H1 (cell line): ENCODE results near the gene CARD14. TPM values are rescaled to one million over a fixed set of nuclear protein-coding genes. Genes with fewer than 3 reads are reported as not detected.

Source experiments
- CTCF ChIA-PET: fragments of 300-600 bp; sonication (Branson Sonifier 250); formaldehyde crosslinking; loops from one replicate; lab custom pipeline; 2021; ENCODE audit not compliant: partially characterized antibody; lab: Charles Lee
- POLR2A ChIA-PET: fragments of 300-600 bp; sonication (Branson Sonifier 250); formaldehyde crosslinking; loops from one replicate; lab custom pipeline; 2021; ENCODE audit warnings: inconsistent platforms; ENCODE audit not compliant: partially characterized antibody; lab: Charles Lee
- DNase-seq, 2 experiments: peaks; one replicate each; pipeline versions ENCODE4 v3.0.0 to v3.0.0-alpha.2; 2010 to 2022; ENCODE audit warnings: low spot score in 2 of 2, low read depth in 1 of 2, mixed read lengths in 1 of 2
- FAIRE-seq: peaks from 2 replicates; lab custom pipeline; 2011; peaks lifted over from hg19 to GRCh38; lab: Jason Lieb, UNC
- H2AFZ ChIP-seq: 2 replicates; pipeline ENCODE4 v1.8.1; 2012; ENCODE audit warnings: low read length, inconsistent platforms
- H2AK5ac ChIP-seq: 2 replicates; pipeline ENCODE4 v1.6.1; 2013; ENCODE audit warnings: low read depth, low read length
- H2BK120ac ChIP-seq: replicated peaks from 2 replicates; pipeline ENCODE3; 2013; ENCODE audit warnings: low read depth, low read length, inconsistent platforms
- H2BK12ac ChIP-seq: 2 replicates; pipeline ENCODE4 v1.6.1; 2013; ENCODE audit warnings: low read depth, low read length
- H2BK15ac ChIP-seq: 2 replicates; pipeline ENCODE4 v1.6.1; 2013; ENCODE audit warnings: low read length
- H2BK20ac ChIP-seq: 2 replicates; pipeline ENCODE4 v1.6.1; 2013; ENCODE audit warnings: low read length
- H2BK5ac ChIP-seq: 2 replicates; pipeline ENCODE4 v1.6.1; 2013; ENCODE audit warnings: low read depth, low read length
- H3K14ac ChIP-seq: 2 replicates; pipeline ENCODE4 v1.6.1; 2013; ENCODE audit warnings: inconsistent platforms; ENCODE audit not compliant: insufficient read length
- H3K18ac ChIP-seq: 2 replicates; pipeline ENCODE4 v1.6.1; 2013; ENCODE audit warnings: low read length; ENCODE audit errors: extremely low read depth
- H3K23ac ChIP-seq: 2 replicates; pipeline ENCODE4 v1.6.1; 2013; ENCODE audit warnings: inconsistent platforms; ENCODE audit not compliant: insufficient read length
- H3K23me2 ChIP-seq: 2 replicates; pipeline ENCODE4 v1.6.1; 2013; ENCODE audit warnings: low read depth, low read length
- H3K27ac ChIP-seq: 2 replicates; pipeline ENCODE4 v1.6.1; 2011; ENCODE audit warnings: low read depth, low read length, inconsistent platforms
- H3K27me3 ChIP-seq, 4 experiments: replicated peaks in 1 of 4; 1 replicate in 1 of 4; 2 replicates in 3 of 4; pipeline versions ENCODE4 v1.6.1 to v1.8.1; 2011 to 2013; ENCODE audit warnings: low read length in 3 of 4, mild to moderate bottlenecking in 3 of 4, inconsistent platforms in 2 of 4, mixed read lengths in 2 of 4, moderate library complexity in 1 of 4; ENCODE audit not compliant: control insufficient read depth in 3 of 4, insufficient read depth in 3 of 4; ENCODE audit errors: extremely low read depth in 1 of 4
- H3K36me3 ChIP-seq, 4 experiments: 2 replicates each; pipeline versions ENCODE4 v1.6.1 to v1.8.1; 2011 to 2013; ENCODE audit warnings: mild to moderate bottlenecking in 4 of 4, low read length in 3 of 4, moderate library complexity in 2 of 4, control low read depth in 1 of 4, inconsistent platforms in 1 of 4; ENCODE audit not compliant: insufficient read depth in 4 of 4, control insufficient read depth in 2 of 4
- H3K4ac ChIP-seq: replicated peaks from 2 replicates; pipeline ENCODE3; 2013; ENCODE audit warnings: low read length, low read depth, mixed read lengths, inconsistent platforms; ENCODE audit not compliant: insufficient read length
- H3K4me1 ChIP-seq, 4 experiments: replicated peaks in 1 of 4; 1 replicate in 1 of 4; 2 replicates in 3 of 4; pipeline versions ENCODE4 v1.6.1 to v1.8.1; 2011 to 2013; ENCODE audit warnings: low read length in 3 of 4, inconsistent platforms in 2 of 4, mixed read lengths in 1 of 4; ENCODE audit not compliant: insufficient read depth in 4 of 4, control insufficient read depth in 3 of 4
- H3K4me2 ChIP-seq, 2 experiments: 2 replicates each; pipeline versions ENCODE4 v1.6.1 to v1.8.1; 2011 to 2013; ENCODE audit warnings: low read depth in 2 of 2, low read length in 2 of 2, control low read depth in 1 of 2, inconsistent platforms in 1 of 2, mild to moderate bottlenecking in 1 of 2; ENCODE audit not compliant: insufficient read depth in 1 of 2
- H3K4me3 ChIP-seq, 4 experiments: fragments of 200-600, 300-600 bp in 1 of 4; sonication (generic), shearing (Covaris generic), sonication (Bioruptor Twin) in 1 of 4; 2 replicates each; pipeline versions ENCODE4 v1.5.1 to v1.8.1; 2011 to 2016; ENCODE audit warnings: low read length in 4 of 4, low read depth in 3 of 4, control low read depth in 2 of 4, inconsistent platforms in 2 of 4, mild to moderate bottlenecking in 2 of 4, mixed read lengths in 1 of 4, moderate library complexity in 1 of 4; ENCODE audit not compliant: insufficient read depth in 2 of 4; ENCODE audit errors: extremely low read depth in 1 of 4
- H3K56ac ChIP-seq: replicated peaks from 2 replicates; pipeline ENCODE3; 2013; ENCODE audit warnings: low read depth, mild to moderate bottlenecking, mixed read lengths, low read length, inconsistent platforms; ENCODE audit not compliant: insufficient read length
- H3K79me1 ChIP-seq: 2 replicates; pipeline ENCODE4 v1.6.1; 2013; ENCODE audit warnings: low read depth, low read length, control low read depth
- H3K79me2 ChIP-seq, 2 experiments: 2 replicates each; pipeline versions ENCODE4 v1.6.1 to v1.8.1; 2012 to 2013; ENCODE audit warnings: low read length in 2 of 2, mild to moderate bottlenecking in 2 of 2, inconsistent platforms in 1 of 2; ENCODE audit not compliant: insufficient read depth in 2 of 2, control insufficient read depth in 1 of 2
- H3K9ac ChIP-seq, 4 experiments: replicated peaks in 1 of 4; 1 replicate in 1 of 4; 2 replicates in 3 of 4; pipeline versions ENCODE4 v1.6.1 to v1.8.1; 2011 to 2013; ENCODE audit warnings: low read depth in 3 of 4, low read length in 3 of 4, control low read depth in 2 of 4, mild to moderate bottlenecking in 2 of 4, moderate library complexity in 2 of 4, inconsistent platforms in 1 of 4; ENCODE audit errors: extremely low read depth in 1 of 4
- H3K9me3 ChIP-seq, 2 experiments: 2 replicates each; pipeline versions ENCODE4 v1.6.1 to v1.8.1; 2012 to 2013; ENCODE audit warnings: mild to moderate bottlenecking in 2 of 2, moderate library complexity in 2 of 2, control low read depth in 1 of 2, inconsistent platforms in 1 of 2, low read depth in 1 of 2, low read length in 1 of 2, mixed read lengths in 1 of 2; ENCODE audit not compliant: insufficient read depth in 2 of 2
- H4K20me1 ChIP-seq, 2 experiments: replicated peaks in 1 of 2; 2 replicates each; pipeline versions ENCODE3 to v1.8.1; 2011 to 2013; ENCODE audit warnings: inconsistent platforms in 2 of 2, low read length in 2 of 2, mild to moderate bottlenecking in 1 of 2; ENCODE audit not compliant: insufficient read depth in 2 of 2, control insufficient read depth in 1 of 2
- H4K5ac ChIP-seq: 2 replicates; pipeline ENCODE4 v1.6.1; 2013; ENCODE audit warnings: low read length, low read depth, mixed read lengths, inconsistent platforms; ENCODE audit not compliant: insufficient read length
- H4K8ac ChIP-seq: 2 replicates; pipeline ENCODE4 v1.8.0; 2013; ENCODE audit warnings: mild to moderate bottlenecking, moderate library complexity, low read length, inconsistent platforms; ENCODE audit not compliant: insufficient read depth; ENCODE audit errors: extremely low read depth
- H4K91ac ChIP-seq: replicated peaks from 2 replicates; pipeline ENCODE3; 2013; ENCODE audit warnings: low read length, mixed read lengths, inconsistent platforms; ENCODE audit not compliant: insufficient read length
- KDM5A ChIP-seq: fragments of 200-600 bp; IDR thresholded peaks from 2 replicates; pipeline ENCODE4 v1.7.1; 2012; ENCODE audit warnings: mild to moderate bottlenecking, low read length, inconsistent platforms, mixed read lengths
- MAX ChIP-seq: IDR thresholded peaks from 2 replicates; pipeline ENCODE4 v1.6.1; 2012; ENCODE audit warnings: inconsistent platforms
- NANOG ChIP-seq: IDR thresholded peaks from 2 replicates; pipeline ENCODE4 v1.6.1; 2011; ENCODE audit warnings: low read length, low read depth, mild to moderate bottlenecking, inconsistent platforms; ENCODE audit not compliant: insufficient read depth, poor library complexity, severe bottlenecking
- WGBS, 2 experiments: shearing (Covaris generic) in 1 of 2; methylation state at CpG; one replicate each; pipeline versions ENCODE4 v1.1.6 to v1.1.7; 2013 to 2015; ENCODE audit warnings: low lambda C conversion rate in 2 of 2, mixed read lengths in 2 of 2, inconsistent platforms in 1 of 2, low coverage in 1 of 2, missing lambda C conversion rate in 1 of 2; ENCODE audit not compliant: insufficient replicate concordance in 2 of 2, insufficient coverage in 1 of 2, insufficient read length in 1 of 2; ENCODE audit errors: extremely low coverage in 1 of 2, missing lambda C conversion rate in 1 of 2; 5-methylcytosine and 5-hydroxymethylcytosine counted together
- polyA plus RNA-seq, 7 experiments: library from polyadenylated mRNA; depleted of rRNA in 3 of 7; stranded (reverse) in 5 of 7; unstranded in 2 of 7; fragments of >200 nt in 5 of 7; fragments of 200-250 nt in 2 of 7; gene quantifications; 1 replicate in 5 of 7; 2 replicates in 1 of 7; 4 replicates in 1 of 7; pipeline versions ENCODE4 v1.2.1 to v1.2.3, GENCODE V29; 2011 to 2013; ENCODE audit warnings: missing spikeins in 2 of 7, mixed read lengths in 2 of 7
- total RNA-seq: library from RNA; stranded (reverse); fragmentation: NEBNext Ultra II Directional; extraction: Animal tissue kit (Norgen Biotek cat#: 25700); gene quantifications from 2 replicates; pipeline ENCODE4 v1.2.1, GENCODE V29; 2021

The CARD14 gene
- total and polyA plus RNA-seq, 2 of the 8 experiments (the other 6 are each of a cell fraction or from before 2014, with no cell fraction given): 0.08 TPM; not detected in 1

GRCh38 chr17:80225230-80225629 lies 55.4 kb downstream of the CARD14 start:
- H3K27me3 ChIP-seq: no peaks in the 10 kb centered on the region; a peak in 1 of 7 replicates
- peak overlapping the region; percentile 40 to 48; a peak in 2 of 4 replicates for H3K4me2 ChIP-seq
- peaks cover 6% of the 10 kb centered on the region; the same call in 1 of the 2 replicates for H3K23me2 ChIP-seq
- no peak overlapping the region for H2AFZ ChIP-seq
- H3K9me3 ChIP-seq: no peaks in the 10 kb centered on the region
- no peak overlapping the region for H3K9ac ChIP-seq
- H2BK5ac ChIP-seq: no peak overlapping the region; the same call in 1 of the 2 replicates
- H3K18ac ChIP-seq: no peak overlapping the region
- peaks cover 2% of the 10 kb centered on the region in 2 experiments for H4K20me1 ChIP-seq
- no peak overlapping the region for H4K5ac ChIP-seq
- no peak overlapping the region for H4K8ac ChIP-seq
- H3K4me3 ChIP-seq: peak overlapping the region in 1 of 4 experiments; percentile 8; a peak in 1 of 8 replicates
- H3K56ac ChIP-seq: no peak overlapping the region
- peaks cover 2% of the 10 kb centered on the region; the same call in 1 of the 2 replicates for H3K79me1 ChIP-seq
- H3K4ac ChIP-seq: no peak overlapping the region
- H3K27ac ChIP-seq: no peak overlapping the region
- DNase-seq (no peak), FAIRE-seq (no peak)
- ChIA-PET POLR2A (interaction anchor here (1.2 to 4.6 kb wide), 7 partner anchors 11 to 36 kb away, joined by 3 to 19 read pairs (median 6); partner anchors contain the start of gene RNF213), CTCF (interaction anchor here (0.6 to 3.5 kb wide), 10 partner anchors 12 to 1138 kb away, joined by 3 to 20 read pairs (median 3); no protein-coding TSS in a partner anchor)
- H3K14ac ChIP-seq: no peak overlapping the region
- H3K4me1 ChIP-seq: peaks cover 0 to 19% (median 6%) of the 10 kb centered on the region in 4 experiments; a peak in 6 of 7 replicates
- no peak overlapping the region for H3K23ac ChIP-seq
- H2BK120ac ChIP-seq: no peak overlapping the region
- no peak overlapping the region for H4K91ac ChIP-seq
- no peaks in the 10 kb centered on the region for H3K79me2 ChIP-seq
- no peak for TF ChIP-seq MAX
- TF ChIP-seq KDM5A: no peak
- no peak for TF ChIP-seq NANOG
- no peak overlapping the region for H2BK15ac ChIP-seq
- 71% methylated on average over 6 of the region's 6 CpGs; no CpG with 5 or more reads in 1 of the 2 experiments for WGBS, 2 experiments
- no peaks in the 10 kb centered on the region for H3K36me3 ChIP-seq
- no peak overlapping the region; the same call in 1 of the 2 replicates for H2BK12ac ChIP-seq
- H2AK5ac ChIP-seq: no peak overlapping the region
- H2BK20ac ChIP-seq: no peak overlapping the region
